ENCODE measurements around the gene VTI1A.

Gene VTI1A

GRCh38 chr10:112701211-112701877 lies 254.3 kb downstream of the VTI1A start:
- no peak for TF ChIP-seq MEIS1 (CRISPR knock-in tag; IDR thresholded peaks at IDR 0.05; ENCODE audit: borderline replicate concordance)
- TF ChIP-seq ZBTB48 (tag by site-specific recombination; IDR thresholded peaks at IDR 0.05): no peak
- TF ChIP-seq ZFP3 (tag by site-specific recombination; IDR thresholded peaks at IDR 0.05; ENCODE audit: low read depth): no peak
- TF ChIP-seq REPIN1 (tag by site-specific recombination; IDR thresholded peaks at IDR 0.05; ENCODE audit: low read depth): no peak
- no peak for TF ChIP-seq ZNF701 (tag by site-specific recombination; IDR thresholded peaks at IDR 0.05)
- no peak for TF ChIP-seq ZNF10 (tag by site-specific recombination; IDR thresholded peaks at IDR 0.05)
- no peak for TF ChIP-seq ZNF155 (tag by site-specific recombination; IDR thresholded peaks at IDR 0.05)
- no peak for TF ChIP-seq ZNF488 (tag by site-specific recombination; IDR thresholded peaks at IDR 0.05)
- no peak for TF ChIP-seq ZNF362 (tag by site-specific recombination; IDR thresholded peaks at IDR 0.05)
- no peak for TF ChIP-seq ZNF335 (tag by site-specific recombination; conservative IDR thresholded peaks at IDR 0.05)
- TF ChIP-seq ZBTB44 (tag by site-specific recombination; IDR thresholded peaks at IDR 0.05): no peak
- TF ChIP-seq GLI2 (tag by site-specific recombination; IDR thresholded peaks at IDR 0.05; ENCODE audit: borderline replicate concordance, low read depth): no peak
- no peak for TF ChIP-seq PRDM10 (tag by site-specific recombination; IDR thresholded peaks at IDR 0.05)
- TF ChIP-seq OVOL3 (tag by site-specific recombination; IDR thresholded peaks at IDR 0.05): no peak
- no peak for TF ChIP-seq ZNF280C (tag by site-specific recombination; IDR thresholded peaks at IDR 0.05)
- TF ChIP-seq SALL2 (tag by site-specific recombination; IDR thresholded peaks at IDR 0.05; ENCODE audit: borderline replicate concordance): no peak
- H3K27ac ChIP-seq (ENCODE audit: extremely low read depth, low read depth, low read length): no peak overlapping the region
- POLR2A ChIA-PET: no interaction called here
- no peaks in the 10 kb centered on the region for H3K9me3 ChIP-seq (ENCODE audit: control insufficient read depth, insufficient read depth, low read depth, low read length)
- H3K4me1 ChIP-seq (ENCODE audit: control insufficient read depth, insufficient read depth, low read length): no peaks in the 10 kb centered on the region
- no peak overlapping the region for H3K4me3 ChIP-seq (ENCODE audit: low read depth, low read length)
- CTCF ChIA-PET: no interaction called here
- H3K36me3 ChIP-seq (ENCODE audit: control insufficient read depth in 2 of 2, insufficient read depth in 1 of 2, low read length in 2 of 2): no peaks in the 10 kb centered on the region; a peak in 1 of 3 replicates
